HT1080 (cell line): ENCODE results near the gene FAM156A. TPM values are rescaled to one million over a fixed set of nuclear protein-coding genes. Genes with fewer than 3 reads are reported as not detected.
"Not testable (repeated sequence)": the region's sequence is repeated elsewhere in the genome, so short reads cannot be mapped to it uniquely, and the experiment has no call there.

Experiments used
- DNase-seq: peaks from one replicate; pipeline ENCODE4 v3.0.0-alpha.2; 2015; ENCODE audit warnings: low read depth
- polyA plus RNA-seq, 2 experiments: library from polyadenylated mRNA; depleted of rRNA; stranded (reverse); fragments of >200 nt; gene quantifications; 2 replicates each; pipeline ENCODE4 v1.2.3, GENCODE V29; 2015
- total RNA-seq: library from RNA; depleted of rRNA; stranded (reverse); fragments of >200 nt; shearing (Covaris generic); gene quantifications from 2 replicates; pipeline ENCODE4 v1.2.3, GENCODE V29; 2014; rRNA removed

The FAM156A gene, protein sequence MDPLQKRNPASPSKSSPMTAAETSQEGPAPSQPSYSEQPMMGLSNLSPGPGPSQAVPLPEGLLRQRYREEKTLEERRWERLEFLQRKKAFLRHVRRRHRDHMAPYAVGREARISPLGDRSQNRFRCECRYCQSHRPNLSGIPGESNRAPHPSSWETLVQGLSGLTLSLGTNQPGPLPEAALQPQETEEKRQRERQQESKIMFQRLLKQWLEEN
- 8.4 and 15.9 TPM in 2 replicates for total RNA-seq
- 6.6 and 8.8 TPM in 2 replicates for polyA plus RNA-seq (2015; cell fraction: cytosol; rRNA removed)
- polyA plus RNA-seq (2015; cell fraction: nucleus; rRNA removed), result 80.1 and 96.1 TPM in 2 replicates

DNA sequence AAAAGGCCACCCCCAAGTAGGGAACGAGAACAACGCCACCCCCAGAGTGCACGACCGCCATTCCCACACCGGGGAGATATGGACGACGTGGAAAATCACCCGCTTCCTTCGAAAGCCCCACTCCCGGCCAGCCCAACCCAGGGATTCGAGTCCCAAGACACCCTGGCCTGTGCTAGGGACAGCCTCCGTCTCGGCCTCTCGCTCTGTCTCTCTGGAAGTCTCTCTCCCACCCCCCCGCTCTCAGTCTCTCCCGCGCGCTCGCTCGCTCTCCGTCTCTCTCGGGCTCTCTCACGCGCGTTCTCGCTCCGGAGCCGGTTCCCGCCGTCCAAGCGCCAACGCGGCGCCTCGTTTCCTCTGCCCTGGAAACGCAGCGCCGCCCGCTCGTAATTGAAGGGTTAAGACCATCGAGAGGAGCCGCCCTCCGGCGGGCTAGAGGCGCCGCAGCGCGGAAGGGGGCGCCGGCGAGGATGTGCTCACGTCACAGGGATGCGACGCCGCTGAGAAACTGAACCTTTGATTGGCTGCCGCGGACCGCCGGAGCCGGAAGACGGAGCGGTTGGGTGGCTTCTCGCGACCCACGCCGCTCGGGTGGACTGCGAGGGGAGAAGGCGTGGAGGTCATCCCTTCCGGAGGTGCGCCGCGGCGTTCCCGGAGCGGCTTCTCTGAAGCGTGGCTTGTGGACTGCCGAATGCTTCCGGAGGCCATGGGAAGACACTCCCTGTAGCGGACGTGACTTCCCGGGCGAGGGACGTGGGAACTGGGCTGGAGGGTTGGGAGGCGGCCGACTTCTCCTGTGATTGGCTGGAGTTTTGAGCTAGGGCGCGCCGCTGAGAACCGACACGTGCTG lies at the start of gene FAM156A:
FAM156A (minus strand) TSS at position 406 of the 847 bp plus-strand sequence. CDS start 9,930 bp downstream, outside the sequence.
- DNase-seq, result not testable (repeated sequence)

DNA sequence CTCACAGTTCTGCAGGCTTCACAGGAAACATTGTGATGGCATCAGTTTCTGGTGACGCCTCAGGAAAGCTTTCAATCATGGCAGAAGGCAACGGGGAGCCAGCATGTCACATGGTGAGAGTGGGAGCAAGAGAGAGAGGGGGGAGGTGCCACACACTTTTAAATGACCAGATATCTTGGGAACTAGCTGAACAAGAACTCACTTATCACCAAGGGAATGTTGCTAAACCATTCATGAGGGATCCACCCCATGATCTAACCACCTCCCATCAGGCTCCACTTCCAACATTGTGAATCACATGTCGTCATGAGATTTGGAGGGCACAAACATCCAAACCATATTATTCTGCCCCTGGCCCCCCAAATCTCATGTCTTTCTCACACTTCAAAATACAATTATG lies 47.0 kb upstream of the FAM156A start:
- DNase-seq, result no peak

DNA sequence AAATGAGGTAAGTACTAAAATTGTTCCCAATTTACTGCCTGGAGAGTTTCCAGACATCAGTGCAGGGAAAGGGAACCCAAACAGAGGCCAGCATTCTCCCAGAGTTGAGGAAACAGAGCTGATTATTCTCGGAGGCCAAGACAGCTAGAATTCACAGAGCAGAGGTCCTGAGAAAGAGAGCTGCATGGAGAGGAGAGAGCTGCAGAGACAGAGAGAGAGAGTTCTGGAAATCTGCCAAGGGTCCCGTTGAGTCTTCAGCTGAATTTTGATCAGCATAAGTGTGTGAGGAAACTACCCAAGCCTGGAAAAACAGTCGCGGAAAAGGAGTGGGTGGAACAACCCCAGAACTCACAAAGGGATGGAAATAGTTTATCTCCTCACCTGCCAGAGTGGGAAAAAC lies 46.5 kb upstream of the FAM156A start:
- no peak for DNase-seq

DNA sequence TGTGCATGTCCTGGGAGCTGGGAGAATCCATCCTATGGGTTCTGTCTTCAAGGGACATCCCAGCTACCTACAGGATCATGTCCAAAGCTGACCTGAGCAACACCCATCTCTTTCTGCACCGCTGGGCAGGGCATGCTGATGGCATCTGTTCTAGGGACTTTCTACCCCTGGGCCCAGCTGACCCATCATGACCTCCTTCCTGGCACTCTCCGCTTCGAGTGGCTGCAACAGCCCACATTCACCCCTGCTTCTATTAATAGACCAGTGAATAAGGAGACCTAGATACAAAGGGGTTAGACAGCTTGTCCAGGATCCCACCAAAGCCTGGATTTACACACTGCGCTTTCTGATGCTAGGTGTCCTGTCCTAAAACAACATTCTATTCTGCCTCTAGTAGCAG lies 45.7 kb upstream of the FAM156A start:
- no peak for DNase-seq

DNA sequence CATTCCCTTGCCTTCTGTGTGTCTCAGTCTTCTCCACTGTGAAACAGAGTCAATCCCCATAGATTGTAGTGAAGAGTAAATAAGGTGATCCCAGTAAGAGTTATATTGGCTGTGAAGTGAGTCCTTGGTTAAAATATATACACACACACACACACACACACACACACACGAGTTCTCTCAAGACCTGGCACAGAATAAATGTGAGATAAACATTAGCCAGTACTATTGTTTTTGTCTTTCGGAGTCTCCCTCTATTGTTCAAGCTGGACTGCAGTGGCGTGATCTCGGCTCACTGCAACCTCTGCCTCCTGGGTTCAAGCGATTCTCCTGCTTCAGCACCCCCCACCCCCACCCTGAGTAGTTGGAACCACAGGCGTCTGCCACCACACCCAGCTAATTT lies 44.8 kb upstream of the FAM156A start:
- no peak for DNase-seq

DNA sequence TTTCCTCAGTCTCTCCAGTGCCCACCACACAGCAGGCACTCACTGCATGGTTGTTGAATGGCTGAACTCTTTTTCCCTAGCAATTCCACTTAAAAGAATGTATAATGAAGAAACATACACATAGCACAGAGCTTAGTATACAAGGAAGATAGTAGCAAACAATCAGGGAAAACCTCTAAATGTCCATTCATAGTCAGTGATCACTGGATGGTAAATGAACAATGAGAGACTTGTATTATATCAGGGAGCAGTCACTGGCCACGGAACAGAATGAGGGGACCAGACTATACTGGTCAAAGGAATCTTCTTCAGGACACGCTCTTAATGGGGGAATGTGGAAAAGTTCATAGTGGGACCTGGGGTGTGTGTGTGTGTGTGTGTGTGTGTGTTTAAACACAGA lies 43.6 kb upstream of the FAM156A start:
- no peak for DNase-seq

DNA sequence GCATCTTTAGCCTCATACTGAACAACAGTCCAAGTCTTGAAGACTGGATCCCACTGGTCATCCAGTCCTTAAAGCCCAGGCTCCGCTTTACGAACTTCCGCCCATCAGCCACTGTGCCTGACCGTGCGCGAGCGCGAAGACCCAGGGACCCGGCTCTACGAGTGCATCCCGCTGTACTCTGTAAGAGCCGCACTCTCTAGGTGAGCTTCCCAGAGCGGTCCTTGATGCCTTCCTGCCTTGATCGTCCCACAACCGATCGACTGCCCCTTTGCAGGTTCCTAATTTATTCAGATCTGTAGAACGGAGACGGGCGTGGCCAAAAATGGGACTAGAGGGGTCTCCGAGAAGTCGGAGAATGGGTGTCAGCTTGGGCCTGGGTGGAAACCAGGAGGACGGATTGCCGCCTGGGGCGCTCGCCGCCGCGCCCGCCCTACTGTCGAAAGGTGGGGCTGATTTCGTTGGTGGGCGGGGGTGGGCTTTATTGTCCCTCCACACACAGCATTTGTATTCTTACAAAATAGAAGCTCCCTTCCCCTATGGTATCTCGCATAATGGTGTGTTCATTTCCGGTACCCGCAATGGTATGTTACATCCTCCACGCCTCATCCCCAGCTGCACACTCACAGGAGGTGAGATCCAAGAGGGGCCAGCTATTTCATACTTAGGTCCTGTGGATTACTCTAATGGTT lies 42.3 kb upstream of the FAM156A start:
- no peak for DNase-seq

DNA sequence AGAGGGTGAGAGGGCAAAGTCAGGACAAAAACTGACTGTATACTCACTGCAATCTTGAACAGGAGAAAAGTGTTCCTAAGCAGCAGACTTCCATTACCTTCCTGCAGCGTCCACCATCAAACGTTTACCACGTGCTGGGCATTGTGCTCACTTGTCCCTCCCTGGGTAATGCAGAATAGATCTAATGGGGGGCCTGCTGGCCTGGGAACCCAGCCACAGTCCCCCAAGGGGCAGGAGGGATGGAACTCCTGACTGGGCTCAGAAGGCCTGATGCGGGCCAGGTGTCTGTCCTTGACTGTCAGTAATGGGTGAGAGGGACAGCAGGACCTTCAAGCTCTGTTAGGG lies 37.6 kb upstream of the FAM156A start:
- no peak for DNase-seq

DNA sequence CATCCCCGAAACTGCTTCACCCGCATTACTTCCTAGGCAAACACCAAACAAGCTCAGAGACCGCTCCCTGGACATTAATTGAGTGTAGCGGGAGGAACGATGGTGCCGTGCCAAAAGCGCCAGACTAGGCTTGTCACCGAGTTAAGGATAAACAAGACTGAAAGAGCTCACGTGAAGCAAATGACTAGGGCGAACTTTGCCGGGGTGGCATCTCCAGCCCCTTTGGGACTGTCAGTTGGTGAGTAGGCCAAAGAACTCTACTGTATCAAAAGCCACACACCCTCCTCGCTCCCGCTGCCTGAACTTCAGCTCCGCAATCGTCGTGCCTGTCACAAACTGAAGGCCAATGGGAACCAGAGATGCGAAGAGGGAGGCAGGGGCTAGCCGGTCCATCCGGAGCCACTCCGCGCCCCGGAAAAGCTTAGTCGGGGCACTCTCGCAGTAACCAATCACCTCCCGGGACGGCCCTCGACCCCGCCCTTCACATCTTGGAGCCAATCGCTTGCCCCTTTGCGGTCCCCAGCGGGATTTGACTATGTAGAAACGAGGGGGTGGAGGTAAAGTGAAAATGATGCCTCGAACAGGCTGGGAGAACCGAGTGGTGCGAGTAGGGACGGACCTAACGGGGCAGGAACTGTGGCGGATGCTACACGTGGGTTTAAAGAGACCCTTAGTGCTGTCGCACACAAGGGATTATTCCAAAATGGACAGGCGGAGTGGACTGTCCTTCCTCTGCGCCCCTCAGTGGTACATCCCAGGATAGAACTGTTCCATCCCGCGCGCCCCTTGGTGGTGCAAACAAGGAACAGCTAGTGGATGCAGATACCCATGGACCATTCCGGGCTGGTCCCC lies 37.0 kb upstream of the FAM156A start:
- DNase-seq, result peak; percentile 94

DNA sequence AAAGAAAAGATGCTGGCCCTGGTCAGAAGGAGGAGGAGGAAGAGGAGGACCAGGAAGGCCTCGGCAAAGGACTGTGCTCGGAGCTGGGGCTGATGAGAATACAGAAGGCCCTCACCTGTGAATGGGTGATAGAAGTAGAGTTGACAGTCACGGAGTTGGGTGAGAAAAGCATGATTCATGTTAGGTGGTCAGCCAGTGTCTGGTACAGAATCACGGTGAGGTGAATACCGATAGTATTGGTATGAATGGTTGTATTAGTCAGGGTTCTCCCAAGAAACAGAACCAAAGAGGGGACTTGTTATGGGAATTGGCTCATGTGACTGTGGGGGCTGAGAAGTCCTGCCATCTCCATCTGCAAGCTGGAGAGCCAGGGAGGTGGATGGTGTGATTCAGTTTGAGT lies 32.5 kb upstream of the FAM156A start:
- DNase-seq, result no peak

DNA sequence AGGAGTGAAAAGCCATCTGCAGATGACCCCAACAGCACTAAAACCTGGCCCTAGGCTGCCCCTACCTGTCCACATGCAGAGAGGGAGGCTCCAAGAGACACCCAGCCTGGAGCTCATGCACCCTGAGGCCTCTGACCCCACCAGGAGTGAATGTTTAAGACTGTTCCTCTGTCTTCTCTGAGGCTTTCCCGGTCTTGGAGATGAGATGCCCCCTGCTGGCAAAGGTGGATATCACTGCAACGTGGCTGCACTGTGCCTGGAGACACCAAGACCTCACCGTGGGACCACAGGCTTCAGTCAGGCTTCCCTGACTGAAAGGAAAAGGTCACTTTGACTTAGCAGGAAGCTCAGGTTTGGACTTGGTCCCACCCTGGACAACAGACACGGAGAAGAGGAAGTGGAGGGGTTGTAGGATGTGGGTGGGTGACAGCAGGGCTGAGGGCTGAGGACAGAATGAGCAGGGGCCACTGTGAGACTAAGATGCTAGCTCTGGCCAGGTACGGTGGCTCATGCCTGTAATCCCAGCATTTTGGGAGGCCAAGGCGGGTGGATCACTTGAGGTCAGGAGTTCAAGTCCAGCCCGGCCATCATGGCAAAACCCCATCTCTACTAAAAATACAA lies 31.8 kb upstream of the FAM156A start:
- DNase-seq, result peak; percentile 52

DNA sequence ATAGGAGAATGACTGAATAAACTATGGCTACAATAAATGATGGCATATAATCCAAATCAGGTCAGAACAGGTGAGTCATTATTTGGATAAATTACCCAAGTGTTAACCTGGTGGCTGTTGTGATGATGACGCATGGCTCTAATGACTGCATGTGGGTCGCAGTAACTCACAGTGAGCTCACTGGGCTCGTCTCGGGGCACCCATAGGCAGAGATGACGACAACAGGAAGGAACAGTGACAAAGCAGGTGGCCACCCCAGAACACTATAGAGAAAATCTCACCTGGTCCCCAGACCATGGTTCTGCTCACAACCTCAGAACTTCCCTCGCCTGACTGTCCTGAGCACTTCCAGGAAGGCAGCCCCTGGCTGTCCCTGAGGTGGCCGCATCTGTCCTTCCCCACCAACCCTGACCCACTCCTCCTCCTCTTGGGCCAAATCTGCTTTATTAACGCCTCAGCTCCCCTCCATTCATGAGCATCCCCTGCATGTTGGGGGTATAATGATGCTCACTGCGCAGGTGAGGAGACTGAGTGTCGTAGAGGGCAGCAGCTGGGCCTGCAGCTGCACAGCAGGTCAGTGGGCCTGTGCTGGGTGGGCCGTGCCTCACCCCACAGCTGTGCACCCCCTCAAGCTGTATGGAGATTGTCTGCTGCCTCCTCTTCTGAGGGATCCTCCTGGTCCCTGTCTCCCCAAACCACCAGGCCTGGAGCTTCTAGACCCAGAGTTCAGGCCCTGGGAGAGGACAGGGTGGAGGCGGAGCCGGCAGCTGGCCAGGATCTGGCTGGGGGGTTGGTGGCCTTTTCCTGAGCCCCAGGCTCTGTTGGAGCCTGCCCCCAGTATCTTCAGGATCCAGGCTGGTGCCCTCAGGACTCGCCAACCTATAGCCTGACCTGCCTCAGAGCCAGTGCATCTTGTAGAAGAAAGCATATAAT lies 30.9 kb upstream of the FAM156A start:
- DNase-seq, result no peak

DNA sequence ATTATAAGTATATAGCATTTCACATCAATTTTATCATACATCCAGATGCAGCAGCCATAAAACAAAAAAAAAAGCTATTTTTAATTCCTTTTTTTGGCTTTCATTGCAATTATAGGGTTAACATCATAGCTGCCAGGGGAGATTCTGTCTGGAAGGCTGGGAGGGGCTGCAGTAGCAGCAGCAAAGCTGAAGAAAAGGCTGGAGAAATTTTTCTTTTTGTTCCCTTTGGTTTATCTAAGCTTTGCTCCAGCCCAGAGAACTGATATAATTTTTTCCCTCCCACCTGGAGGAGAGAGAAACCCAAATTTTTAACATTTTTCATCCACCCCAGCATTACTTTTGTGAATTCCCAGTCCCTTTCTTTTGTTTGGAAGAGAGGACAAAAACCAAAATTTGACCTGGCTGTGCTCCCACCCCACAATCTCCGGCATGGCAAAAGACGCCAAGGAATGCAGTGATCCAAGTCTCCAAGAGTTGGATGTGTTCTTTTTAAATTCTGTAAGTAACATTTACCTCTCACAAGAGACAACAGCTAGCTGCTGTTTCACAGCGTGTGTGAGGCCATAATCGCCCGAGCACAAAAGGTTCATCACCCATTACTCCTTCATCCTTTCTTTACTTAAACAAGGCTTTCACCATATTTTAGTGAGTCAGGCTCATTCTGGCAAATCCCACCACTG lies 25.1 kb upstream of the FAM156A start:
- DNase-seq, result no peak

DNA sequence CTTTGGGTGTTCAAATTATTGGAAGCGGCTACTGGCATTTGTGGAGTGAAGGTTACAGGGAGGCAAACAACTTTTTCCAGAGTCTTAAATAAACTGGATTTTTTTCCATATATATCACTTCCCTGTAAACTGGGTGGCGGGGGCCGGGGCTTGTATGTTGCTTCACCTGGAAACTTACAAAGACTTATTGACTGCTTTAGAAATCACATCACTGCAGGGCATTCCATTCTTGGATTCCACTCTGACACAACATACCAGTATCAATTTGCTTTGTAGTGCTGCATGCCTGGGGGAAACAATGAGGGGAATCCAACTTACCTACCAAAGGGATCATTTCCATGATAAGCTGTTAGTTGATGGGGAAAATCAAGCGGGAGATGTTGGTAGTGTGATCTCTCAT lies 21.7 kb upstream of the FAM156A start:
- no peak for DNase-seq

DNA sequence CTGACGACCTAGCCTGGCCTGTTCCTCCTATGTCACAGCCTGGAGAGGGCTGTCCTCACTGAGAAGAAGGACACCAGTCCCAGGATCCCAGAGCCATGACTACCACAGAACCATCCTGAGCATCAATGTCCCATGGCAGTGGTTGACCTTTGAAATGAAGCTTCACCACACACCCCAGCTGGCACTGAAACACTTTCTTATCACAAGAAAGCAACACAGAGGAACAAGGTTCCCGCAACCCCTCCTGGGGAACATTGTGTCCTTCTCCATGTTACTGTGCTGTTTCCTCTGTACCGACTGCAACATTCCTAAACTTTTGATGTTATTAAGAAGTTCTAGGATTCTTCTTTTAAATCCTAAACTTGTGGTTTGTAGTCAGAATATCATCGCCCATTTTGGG lies 21.2 kb upstream of the FAM156A start:
- DNase-seq, result no peak

DNA sequence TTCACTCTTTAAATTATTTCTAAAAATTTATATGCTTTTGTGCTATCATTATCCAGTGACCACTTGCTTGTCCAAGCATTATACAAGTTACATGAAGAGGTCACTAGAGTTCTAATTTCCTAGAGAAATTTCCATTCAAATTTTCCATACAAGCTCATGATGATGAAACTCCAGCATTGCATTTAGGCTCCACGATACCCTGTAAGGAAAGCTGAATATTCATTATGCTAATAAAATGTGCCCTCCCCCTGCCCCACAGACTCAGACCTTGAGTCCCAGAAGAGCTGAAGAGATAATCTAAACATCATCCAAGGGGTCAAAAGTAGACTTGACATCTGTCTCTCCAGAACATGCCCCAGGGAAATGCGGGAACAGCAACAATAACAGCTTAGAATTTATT lies 19.6 kb upstream of the FAM156A start:
- no peak for DNase-seq

DNA sequence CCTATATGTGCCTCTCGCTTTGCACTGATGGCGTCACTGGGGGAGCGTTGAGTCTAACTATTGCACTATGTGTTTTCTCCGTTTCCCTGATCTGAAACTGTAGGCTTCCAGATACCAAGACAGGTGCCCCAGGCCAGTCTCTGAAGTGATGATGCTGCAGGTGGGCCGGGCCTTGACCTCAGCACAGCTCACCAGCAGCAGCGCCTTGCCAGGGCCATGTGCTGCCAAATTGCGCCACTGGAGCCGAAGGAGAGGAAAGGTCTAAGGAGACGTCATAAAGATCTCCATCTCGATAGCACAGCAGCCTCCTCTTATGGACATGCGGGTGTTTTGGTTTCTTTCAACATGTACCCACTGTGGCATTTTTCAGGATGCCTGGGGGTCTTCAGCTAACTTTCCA lies 17.3 kb upstream of the FAM156A start:
- DNase-seq, result not testable (repeated sequence)

DNA sequence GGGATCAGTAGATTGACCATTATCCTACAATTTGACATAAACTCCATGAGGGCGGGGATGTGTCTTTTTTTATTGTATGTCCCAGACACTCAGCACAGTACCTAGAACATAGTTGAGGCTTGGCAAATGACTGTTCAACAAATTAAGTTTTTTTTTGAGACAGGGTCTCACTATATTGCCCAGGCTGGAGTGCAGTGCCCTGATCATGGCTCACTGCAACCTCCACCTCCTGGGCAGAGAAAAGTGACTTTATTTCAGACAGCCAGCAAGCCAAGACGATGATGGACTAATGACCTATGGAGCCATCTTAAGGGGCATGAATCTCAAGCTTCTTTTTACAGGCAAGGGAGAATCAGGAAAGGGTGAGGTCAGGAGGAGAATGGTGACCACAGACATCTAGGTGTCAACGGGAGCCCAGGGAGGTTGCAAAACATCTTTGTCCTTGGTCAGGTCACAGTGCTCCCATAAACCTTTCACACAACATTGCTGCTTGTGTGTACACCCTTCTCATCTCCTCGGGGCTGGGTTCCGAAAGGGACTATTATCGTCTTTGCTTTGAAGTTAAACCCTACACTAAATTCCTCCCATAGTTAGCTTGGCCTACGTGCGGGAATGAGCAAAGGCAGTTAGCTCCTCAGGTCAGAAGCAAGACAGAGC lies 16.1 kb upstream of the FAM156A start:
- not testable (repeated sequence) for DNase-seq
